GM23338 (cell line): ENCODE measurements around the gene FBXW12. TPM values are rescaled to one million over a fixed set of nuclear protein-coding genes. Genes with fewer than 3 reads are reported as not detected.

ENCODE experiments used
- ATAC-seq: fragments of 200-7000 bp; cut with Tn5 transposase; 3 replicates; pipeline ENCODE4 v1.9.1; 2020
- DNase-seq: peaks from one replicate; pipeline ENCODE4 v3.0.0-alpha.2; 2015; ENCODE audit warnings: low spot score
- H2AFZ ChIP-seq: fragments of 200-600 bp; sonication (generic); 2 replicates; pipeline ENCODE4 v1.8.0; 2016; ENCODE audit warnings: antibody characterized with exemption, mild to moderate bottlenecking, moderate library complexity
- H3F3A ChIP-seq: fragments of 200-600 bp; sonication (generic); replicated peaks from 2 replicates; pipeline ENCODE4 v1.8.0; 2017; ENCODE audit warnings: antibody characterized with exemption, mixed run types, low read depth
- H3K27ac ChIP-seq: fragments of 200-600 bp; sonication (generic); 2 replicates; pipeline ENCODE4 v1.6.1; 2016; ENCODE audit warnings: low read depth
- H3K27me3 ChIP-seq: fragments of 200-600 bp; sonication (generic); 2 replicates; pipeline ENCODE4 v1.8.0; 2016; ENCODE audit warnings: mild to moderate bottlenecking, mixed run types, moderate library complexity; ENCODE audit not compliant: insufficient read depth
- H3K36me3 ChIP-seq: fragments of 200-600 bp; sonication (generic); 2 replicates; pipeline ENCODE4 v1.8.0; 2016; ENCODE audit warnings: mild to moderate bottlenecking; ENCODE audit not compliant: insufficient read depth
- H3K4me1 ChIP-seq: fragments of 200-600 bp; sonication (generic); 2 replicates; pipeline ENCODE4 v1.8.0; 2016; ENCODE audit warnings: mild to moderate bottlenecking, moderate library complexity; ENCODE audit not compliant: insufficient read depth
- H3K4me2 ChIP-seq: fragments of 200-600 bp; sonication (generic); 2 replicates; pipeline ENCODE4 v1.7.1; 2017; ENCODE audit warnings: mixed run types
- H3K4me3 ChIP-seq: fragments of 200-600 bp; sonication (generic); 2 replicates; pipeline ENCODE4 v1.6.1; 2016; ENCODE audit warnings: mixed run types
- H3K79me2 ChIP-seq: fragments of 200-600 bp; sonication (generic); replicated peaks from 2 replicates; pipeline ENCODE4 v1.8.0; 2017; ENCODE audit warnings: mild to moderate bottlenecking; ENCODE audit not compliant: insufficient read depth
- H3K9me2 ChIP-seq: fragments of 200-600 bp; sonication (generic); 2 replicates; pipeline ENCODE4 v1.8.0; 2017; ENCODE audit not compliant: insufficient read depth
- H4K20me1 ChIP-seq: fragments of 200-600 bp; sonication (generic); replicated peaks from 2 replicates; pipeline ENCODE4 v1.8.0; 2017; ENCODE audit warnings: mild to moderate bottlenecking; ENCODE audit not compliant: insufficient read depth
- H3K27ac Mint-ChIP-seq: 2 replicates; pipeline ENCODE4 v1.8.0; 2020; ENCODE audit warnings: inconsistent platforms, mild to moderate bottlenecking, moderate library complexity, mixed read lengths
- H3K27me3 Mint-ChIP-seq: 3 replicates; pipeline ENCODE4 v1.8.0; 2022; ENCODE audit warnings: low read depth, mild to moderate bottlenecking, moderate library complexity, mixed read lengths, inconsistent platforms; ENCODE audit not compliant: insufficient read depth, poor library complexity
- H3K36me3 Mint-ChIP-seq: 3 replicates; pipeline ENCODE4 v1.8.0; 2021; ENCODE audit warnings: low read depth, mild to moderate bottlenecking, inconsistent platforms, moderate library complexity, mixed read lengths
- H3K4me1 Mint-ChIP-seq: 3 replicates; pipeline ENCODE4 v1.8.0; 2020; ENCODE audit warnings: mild to moderate bottlenecking, inconsistent platforms, mixed read lengths
- H3K4me3 Mint-ChIP-seq: 3 replicates; pipeline ENCODE4 v1.8.0; 2021; ENCODE audit warnings: moderate library complexity, mild to moderate bottlenecking, inconsistent platforms, mixed read lengths
- H3K9me3 Mint-ChIP-seq: 3 replicates; pipeline ENCODE4 v1.8.0; 2020; ENCODE audit warnings: moderate library complexity, mild to moderate bottlenecking, inconsistent platforms, mixed read lengths
- CREB1 ChIP-seq: fragments of 250-450 bp; sonication (Bioruptor Pico); IDR thresholded peaks from 2 replicates; pipeline ENCODE4 v1.5.0; 2020; ENCODE audit warnings: low read depth, mild to moderate bottlenecking, moderate library complexity
- EZH2 ChIP-seq: fragments of 200-600 bp; sonication (generic); IDR thresholded peaks from one replicate; pipeline ENCODE4 v1.8.0; 2017; ENCODE audit warnings: antibody characterized with exemption, mild to moderate bottlenecking, low read depth; ENCODE audit not compliant: unreplicated experiment
- EZH2phosphoT487 ChIP-seq: fragments of 200-600 bp; sonication (generic); IDR thresholded peaks from one replicate; pipeline ENCODE4 v1.8.1; 2018; ENCODE audit warnings: antibody characterized with exemption; ENCODE audit not compliant: unreplicated experiment
- JUNB ChIP-seq: IDR thresholded peaks from one replicate; pipeline ENCODE4 v1.6.1; 2016; ENCODE audit warnings: antibody characterized with exemption; ENCODE audit not compliant: unreplicated experiment
- NANOG ChIP-seq: IDR thresholded peaks from 2 replicates; pipeline ENCODE4 v1.6.1; 2016; ENCODE audit warnings: antibody characterized with exemption, borderline replicate concordance
- POLR2AphosphoS5 ChIP-seq: IDR thresholded peaks from 2 replicates; pipeline ENCODE4 v1.6.1; 2016; ENCODE audit warnings: antibody characterized with exemption, low read depth
- REST ChIP-seq: IDR thresholded peaks from one replicate; pipeline ENCODE4 v1.6.1; 2018; ENCODE audit warnings: antibody characterized with exemption; ENCODE audit not compliant: unreplicated experiment
- STAT1 ChIP-seq: IDR thresholded peaks from one replicate; pipeline ENCODE4 v1.6.1; 2016; ENCODE audit warnings: antibody characterized with exemption; ENCODE audit not compliant: unreplicated experiment
- ZNF114 ChIP-seq: fragments of 250-450 bp; sonication (Bioruptor Pico); IDR thresholded peaks from 2 replicates; pipeline ENCODE4 v1.5.0; 2020; ENCODE audit warnings: mild to moderate bottlenecking, moderate library complexity
- ZNF331 ChIP-seq: fragments of 250-450 bp; sonication (Bioruptor Pico); IDR thresholded peaks from 2 replicates; pipeline ENCODE4 v1.5.0; 2020; ENCODE audit warnings: low read depth, mild to moderate bottlenecking, moderate library complexity
- polyA plus RNA-seq: library from polyadenylated mRNA; unstranded; fragments of >200 nt; fragmentation: Nextera tagmentation; extraction: Ambion mirVana; gene quantifications from 2 replicates; pipeline ENCODE4 v1.2.1, GENCODE V29; 2016
- total RNA-seq: library from RNA; depleted of rRNA; stranded (reverse); fragments of >200 nt; shearing (Covaris generic); gene quantifications from 2 replicates; pipeline ENCODE4 v1.2.3, GENCODE V29; 2014
- TF ChIP-seq, protein P1 (sequence below): fragments of 250-450 bp; sonication (Bioruptor Pico); IDR thresholded peaks from 2 replicates; pipeline ENCODE4 v1.5.0; 2020; ENCODE audit warnings: mild to moderate bottlenecking, moderate library complexity
- TF ChIP-seq, protein P2 (sequence below): IDR thresholded peaks from 2 replicates; pipeline ENCODE4 v1.6.1; 2016; ENCODE audit warnings: antibody characterized with exemption
- TF ChIP-seq, protein P3 (sequence below), 2 experiments: fragments of 200-600 bp in 1 of 2; sonication (generic) in 1 of 2; conservative IDR thresholded peaks; 2 replicates each; pipeline versions ENCODE4 v1.5.1 to v1.6.1; 2016 to 2017; ENCODE audit warnings: antibody characterized with exemption in 2 of 2, low read depth in 2 of 2, mild to moderate bottlenecking in 2 of 2, moderate library complexity in 1 of 2

The FBXW12 gene
- total and polyA plus RNA-seq, 2 experiments from 2014 or later: 0.73 TPM; not detected in 1

- Histone ChIP-seq H3K4me3 (peak overlapping the region; percentile 84), H2AFZ (no peak overlapping the region), H3K27ac (0 out of 2 replicates have a peak overlapping the region, but pooled peaks have one; percentile 19), H3K79me2 (peaks cover 65% of the 10 kb centered on the region), H3K27me3 (no peaks in the 10 kb centered on the region), H3K4me2 (peak overlapping the region; percentile 86), H4K20me1 (peaks cover 21% of the 10 kb centered on the region), H3K4me1 (peaks cover 35% of the 10 kb centered on the region), H3F3A (peaks cover 20% of the 10 kb centered on the region), H3K36me3 (peaks cover 10% of the 10 kb centered on the region), H3K9me2 (no peaks in the 10 kb centered on the region)
- Mint-ChIP-seq H3K4me3 (peak overlapping the region; percentile 86), H3K27me3 (peaks cover 18% of the 10 kb centered on the region), H3K27ac (peak overlapping the region; percentile 92; the same call in 1 of the 2 replicates), H3K36me3 (peaks cover 43% of the 10 kb centered on the region), H3K4me1 (peaks cover 61% of the 10 kb centered on the region), H3K9me3 (peaks cover 3% of the 10 kb centered on the region; the same call in 1 of the 3 replicates)
- DNase-seq (no peak), ATAC-seq (no peak)
- TF ChIP-seq, protein P1, sequence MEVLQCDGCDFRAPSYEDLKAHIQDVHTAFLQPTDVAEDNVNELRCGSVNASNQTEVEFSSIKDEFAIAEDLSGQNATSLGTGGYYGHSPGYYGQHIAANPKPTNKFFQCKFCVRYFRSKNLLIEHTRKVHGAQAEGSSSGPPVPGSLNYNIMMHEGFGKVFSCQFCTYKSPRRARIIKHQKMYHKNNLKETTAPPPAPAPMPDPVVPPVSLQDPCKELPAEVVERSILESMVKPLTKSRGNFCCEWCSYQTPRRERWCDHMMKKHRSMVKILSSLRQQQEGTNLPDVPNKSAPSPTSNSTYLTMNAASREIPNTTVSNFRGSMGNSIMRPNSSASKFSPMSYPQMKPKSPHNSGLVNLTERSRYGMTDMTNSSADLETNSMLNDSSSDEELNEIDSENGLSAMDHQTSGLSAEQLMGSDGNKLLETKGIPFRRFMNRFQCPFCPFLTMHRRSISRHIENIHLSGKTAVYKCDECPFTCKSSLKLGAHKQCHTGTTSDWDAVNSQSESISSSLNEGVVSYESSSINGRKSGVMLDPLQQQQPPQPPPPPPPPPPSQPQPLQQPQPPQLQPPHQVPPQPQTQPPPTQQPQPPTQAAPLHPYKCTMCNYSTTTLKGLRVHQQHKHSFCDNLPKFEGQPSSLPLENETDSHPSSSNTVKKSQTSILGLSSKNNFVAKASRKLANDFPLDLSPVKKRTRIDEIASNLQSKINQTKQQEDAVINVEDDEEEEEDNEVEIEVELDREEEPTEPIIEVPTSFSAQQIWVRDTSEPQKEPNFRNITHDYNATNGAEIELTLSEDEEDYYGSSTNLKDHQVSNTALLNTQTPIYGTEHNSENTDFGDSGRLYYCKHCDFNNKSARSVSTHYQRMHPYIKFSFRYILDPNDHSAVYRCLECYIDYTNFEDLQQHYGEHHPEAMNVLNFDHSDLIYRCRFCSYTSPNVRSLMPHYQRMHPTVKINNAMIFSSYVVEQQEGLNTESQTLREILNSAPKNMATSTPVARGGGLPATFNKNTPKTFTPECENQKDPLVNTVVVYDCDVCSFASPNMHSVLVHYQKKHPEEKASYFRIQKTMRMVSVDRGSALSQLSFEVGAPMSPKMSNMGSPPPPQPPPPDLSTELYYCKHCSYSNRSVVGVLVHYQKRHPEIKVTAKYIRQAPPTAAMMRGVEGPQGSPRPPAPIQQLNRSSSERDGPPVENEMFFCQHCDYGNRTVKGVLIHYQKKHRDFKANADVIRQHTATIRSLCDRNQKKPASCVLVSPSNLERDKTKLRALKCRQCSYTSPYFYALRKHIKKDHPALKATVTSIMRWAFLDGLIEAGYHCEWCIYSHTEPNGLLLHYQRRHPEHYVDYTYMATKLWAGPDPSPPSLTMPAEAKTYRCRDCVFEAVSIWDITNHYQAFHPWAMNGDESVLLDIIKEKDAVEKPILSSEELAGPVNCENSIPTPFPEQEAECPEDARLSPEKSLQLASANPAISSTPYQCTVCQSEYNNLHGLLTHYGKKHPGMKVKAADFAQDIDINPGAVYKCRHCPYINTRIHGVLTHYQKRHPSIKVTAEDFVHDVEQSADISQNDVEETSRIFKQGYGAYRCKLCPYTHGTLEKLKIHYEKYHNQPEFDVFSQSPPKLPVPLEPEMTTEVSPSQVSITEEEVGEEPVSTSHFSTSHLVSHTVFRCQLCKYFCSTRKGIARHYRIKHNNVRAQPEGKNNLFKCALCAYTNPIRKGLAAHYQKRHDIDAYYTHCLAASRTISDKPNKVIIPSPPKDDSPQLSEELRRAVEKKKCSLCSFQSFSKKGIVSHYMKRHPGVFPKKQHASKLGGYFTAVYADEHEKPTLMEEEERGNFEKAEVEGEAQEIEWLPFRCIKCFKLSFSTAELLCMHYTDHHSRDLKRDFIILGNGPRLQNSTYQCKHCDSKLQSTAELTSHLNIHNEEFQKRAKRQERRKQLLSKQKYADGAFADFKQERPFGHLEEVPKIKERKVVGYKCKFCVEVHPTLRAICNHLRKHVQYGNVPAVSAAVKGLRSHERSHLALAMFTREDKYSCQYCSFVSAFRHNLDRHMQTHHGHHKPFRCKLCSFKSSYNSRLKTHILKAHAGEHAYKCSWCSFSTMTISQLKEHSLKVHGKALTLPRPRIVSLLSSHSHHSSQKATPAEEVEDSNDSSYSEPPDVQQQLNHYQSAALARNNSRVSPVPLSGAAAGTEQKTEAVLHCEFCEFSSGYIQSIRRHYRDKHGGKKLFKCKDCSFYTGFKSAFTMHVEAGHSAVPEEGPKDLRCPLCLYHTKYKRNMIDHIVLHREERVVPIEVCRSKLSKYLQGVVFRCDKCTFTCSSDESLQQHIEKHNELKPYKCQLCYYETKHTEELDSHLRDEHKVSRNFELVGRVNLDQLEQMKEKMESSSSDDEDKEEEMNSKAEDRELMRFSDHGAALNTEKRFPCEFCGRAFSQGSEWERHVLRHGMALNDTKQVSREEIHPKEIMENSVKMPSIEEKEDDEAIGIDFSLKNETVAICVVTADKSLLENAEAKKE (CRISPR knock-in tag): no peak
- TF ChIP-seq ZNF114 (CRISPR knock-in tag) (no peak), REST (no peak), EZH2 (no peak), NANOG (no peak), POLR2AphosphoS5 (no peak), EZH2phosphoT487 (no peak), STAT1 (no peak), JUNB (no peak), CREB1 (no peak), ZNF331 (CRISPR knock-in tag) (no peak)
- TF ChIP-seq, protein P2, sequence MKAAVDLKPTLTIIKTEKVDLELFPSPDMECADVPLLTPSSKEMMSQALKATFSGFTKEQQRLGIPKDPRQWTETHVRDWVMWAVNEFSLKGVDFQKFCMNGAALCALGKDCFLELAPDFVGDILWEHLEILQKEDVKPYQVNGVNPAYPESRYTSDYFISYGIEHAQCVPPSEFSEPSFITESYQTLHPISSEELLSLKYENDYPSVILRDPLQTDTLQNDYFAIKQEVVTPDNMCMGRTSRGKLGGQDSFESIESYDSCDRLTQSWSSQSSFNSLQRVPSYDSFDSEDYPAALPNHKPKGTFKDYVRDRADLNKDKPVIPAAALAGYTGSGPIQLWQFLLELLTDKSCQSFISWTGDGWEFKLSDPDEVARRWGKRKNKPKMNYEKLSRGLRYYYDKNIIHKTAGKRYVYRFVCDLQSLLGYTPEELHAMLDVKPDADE: no peak
- TF ChIP-seq, protein P3, sequence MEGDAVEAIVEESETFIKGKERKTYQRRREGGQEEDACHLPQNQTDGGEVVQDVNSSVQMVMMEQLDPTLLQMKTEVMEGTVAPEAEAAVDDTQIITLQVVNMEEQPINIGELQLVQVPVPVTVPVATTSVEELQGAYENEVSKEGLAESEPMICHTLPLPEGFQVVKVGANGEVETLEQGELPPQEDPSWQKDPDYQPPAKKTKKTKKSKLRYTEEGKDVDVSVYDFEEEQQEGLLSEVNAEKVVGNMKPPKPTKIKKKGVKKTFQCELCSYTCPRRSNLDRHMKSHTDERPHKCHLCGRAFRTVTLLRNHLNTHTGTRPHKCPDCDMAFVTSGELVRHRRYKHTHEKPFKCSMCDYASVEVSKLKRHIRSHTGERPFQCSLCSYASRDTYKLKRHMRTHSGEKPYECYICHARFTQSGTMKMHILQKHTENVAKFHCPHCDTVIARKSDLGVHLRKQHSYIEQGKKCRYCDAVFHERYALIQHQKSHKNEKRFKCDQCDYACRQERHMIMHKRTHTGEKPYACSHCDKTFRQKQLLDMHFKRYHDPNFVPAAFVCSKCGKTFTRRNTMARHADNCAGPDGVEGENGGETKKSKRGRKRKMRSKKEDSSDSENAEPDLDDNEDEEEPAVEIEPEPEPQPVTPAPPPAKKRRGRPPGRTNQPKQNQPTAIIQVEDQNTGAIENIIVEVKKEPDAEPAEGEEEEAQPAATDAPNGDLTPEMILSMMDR (conservative IDR thresholded peaks at IDR 0.05; ENCODE audit: low read depth in 2 of 2): no peak
These were observed 55.6 kb downstream of the FBXW12 start for GRCh38 chr3:48427630-48427962.
